ENCODE results near the gene CGA.

DNA sequence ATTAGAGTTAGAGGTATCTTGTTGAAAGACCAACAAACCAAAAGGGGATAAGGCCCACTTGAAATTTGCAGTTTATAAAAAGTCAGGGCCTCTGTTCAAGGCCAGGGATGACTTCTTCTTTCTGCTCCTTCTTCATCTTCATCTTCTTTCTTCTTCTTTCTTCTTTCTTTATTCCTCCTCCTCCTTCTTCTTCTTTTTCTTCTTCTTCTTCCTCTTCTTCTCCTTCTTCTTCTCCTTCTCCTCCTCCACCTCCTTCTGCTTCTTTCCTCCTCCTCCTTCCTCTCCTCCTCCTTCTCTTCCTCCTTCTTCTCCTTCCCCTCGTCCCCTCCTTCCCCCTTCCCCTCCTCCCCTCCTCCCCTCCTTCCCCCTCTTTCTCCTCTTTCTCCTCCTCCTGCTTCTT is 42.1 kb upstream of the CGA start:
- TF ChIP-seq, protein P1, sequence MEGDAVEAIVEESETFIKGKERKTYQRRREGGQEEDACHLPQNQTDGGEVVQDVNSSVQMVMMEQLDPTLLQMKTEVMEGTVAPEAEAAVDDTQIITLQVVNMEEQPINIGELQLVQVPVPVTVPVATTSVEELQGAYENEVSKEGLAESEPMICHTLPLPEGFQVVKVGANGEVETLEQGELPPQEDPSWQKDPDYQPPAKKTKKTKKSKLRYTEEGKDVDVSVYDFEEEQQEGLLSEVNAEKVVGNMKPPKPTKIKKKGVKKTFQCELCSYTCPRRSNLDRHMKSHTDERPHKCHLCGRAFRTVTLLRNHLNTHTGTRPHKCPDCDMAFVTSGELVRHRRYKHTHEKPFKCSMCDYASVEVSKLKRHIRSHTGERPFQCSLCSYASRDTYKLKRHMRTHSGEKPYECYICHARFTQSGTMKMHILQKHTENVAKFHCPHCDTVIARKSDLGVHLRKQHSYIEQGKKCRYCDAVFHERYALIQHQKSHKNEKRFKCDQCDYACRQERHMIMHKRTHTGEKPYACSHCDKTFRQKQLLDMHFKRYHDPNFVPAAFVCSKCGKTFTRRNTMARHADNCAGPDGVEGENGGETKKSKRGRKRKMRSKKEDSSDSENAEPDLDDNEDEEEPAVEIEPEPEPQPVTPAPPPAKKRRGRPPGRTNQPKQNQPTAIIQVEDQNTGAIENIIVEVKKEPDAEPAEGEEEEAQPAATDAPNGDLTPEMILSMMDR (IDR thresholded peaks at IDR 0.05; ENCODE audit: low read depth, low read length, missing input control), result no peak
- TF ChIP-seq SP1 (IDR thresholded peaks at IDR 0.05) (no peak), HNF4A (conservative IDR thresholded peaks at IDR 0.05) (no peak), REST (IDR thresholded peaks at IDR 0.05) (no peak), ZBTB33 (IDR thresholded peaks at IDR 0.05) (no peak), NR2F2 (IDR thresholded peaks at IDR 0.05) (no peak), HNF4G (IDR thresholded peaks at IDR 0.05) (no peak), EGR1 (IDR thresholded peaks at IDR 0.05; ENCODE audit: low read depth in 2 of 2) (no peak), GABPA (IDR thresholded peaks at IDR 0.05 in 1 of 2, conservative IDR thresholded peaks at IDR 0.05 in 1 of 2) (no peak), FOXA2 (IDR thresholded peaks at IDR 0.05) (no peak), YY1 (IDR thresholded peaks at IDR 0.05) (no peak), TAF1 (conservative IDR thresholded peaks at IDR 0.05) (no peak)
- TF ChIP-seq, protein P2, sequence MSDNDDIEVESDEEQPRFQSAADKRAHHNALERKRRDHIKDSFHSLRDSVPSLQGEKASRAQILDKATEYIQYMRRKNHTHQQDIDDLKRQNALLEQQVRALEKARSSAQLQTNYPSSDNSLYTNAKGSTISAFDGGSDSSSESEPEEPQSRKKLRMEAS (IDR thresholded peaks at IDR 0.05), result no peak
- TF ChIP-seq, protein P3, sequence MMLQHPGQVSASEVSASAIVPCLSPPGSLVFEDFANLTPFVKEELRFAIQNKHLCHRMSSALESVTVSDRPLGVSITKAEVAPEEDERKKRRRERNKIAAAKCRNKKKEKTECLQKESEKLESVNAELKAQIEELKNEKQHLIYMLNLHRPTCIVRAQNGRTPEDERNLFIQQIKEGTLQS (IDR thresholded peaks at IDR 0.05), result no peak

Data from liver (tissue), 3 donors.